ENCODE data around the gene WNT1. TPM values are rescaled to one million over a fixed set of nuclear protein-coding genes. Genes with fewer than 3 reads are reported as not detected.

WNT1 gene
- total and polyA plus RNA-seq, 4 donors: 0.09 to 0.20 (median 0.15) TPM; not detected in 1

DNA sequence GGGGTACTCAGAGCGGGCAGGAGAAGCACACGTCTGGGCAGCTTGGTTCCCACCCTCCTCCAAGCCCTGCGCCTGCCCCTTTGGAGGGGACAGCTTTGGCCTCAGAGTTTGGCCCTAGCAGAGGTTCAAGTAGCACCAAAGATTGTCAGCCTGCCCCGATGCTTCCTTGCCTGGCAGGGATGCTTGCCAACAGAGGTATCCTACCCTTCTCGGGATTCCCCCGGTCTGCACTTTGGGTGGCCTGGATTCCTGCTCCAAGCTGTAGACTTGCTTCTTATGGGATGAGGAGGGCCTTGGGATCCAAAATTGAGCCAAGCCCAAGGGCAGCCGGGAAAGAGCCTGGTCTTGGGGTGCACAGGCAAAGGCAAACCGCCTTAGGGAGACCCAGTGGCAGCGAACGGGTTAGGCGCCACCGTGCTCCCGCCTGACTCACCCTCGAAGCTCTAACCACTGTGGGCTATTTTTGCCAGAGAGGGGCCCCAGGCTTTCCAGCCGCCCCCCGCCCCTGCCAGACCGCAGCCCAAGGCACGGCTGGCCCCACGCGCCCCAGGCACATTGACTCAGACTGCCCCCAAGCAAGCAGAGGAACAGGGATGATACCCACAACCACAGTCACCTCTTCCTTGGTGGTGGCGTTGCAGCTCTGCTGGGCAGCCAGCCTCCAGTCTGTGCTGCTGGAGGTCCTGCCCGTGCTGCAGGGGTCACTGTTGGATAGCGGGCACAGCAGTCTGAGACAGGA lies 5.7 kb upstream of the WNT1 start:
- DNase-seq (no peak), ATAC-seq (ENCODE audit: insufficient read depth, low FRiP score) (no peak)
- H3K27me3 ChIP-seq (ENCODE audit: control insufficient read depth in 3 of 3, insufficient read depth in 3 of 3, low read length in 2 of 3): peaks cover 0 to 81% (median 72%) of the 10 kb centered on the region in 3 donors
- peaks cover 0 to 4% (median 0%) of the 10 kb centered on the region in 4 donors for H3K9me3 ChIP-seq (ENCODE audit: control insufficient read depth in 4 of 4, insufficient read depth in 3 of 4, low read length in 3 of 4)
- H3K9ac ChIP-seq (ENCODE audit: insufficient read depth in 1 of 2, low read length in 2 of 2): no peak overlapping the region
- 7 to 18% methylated on average over 23 of the region's 23 CpGs for WGBS, 2 donors
- no peaks in the 10 kb centered on the region for H3K36me3 ChIP-seq (ENCODE audit: control insufficient read depth in 4 of 4, insufficient read depth in 4 of 4, low read length in 4 of 4)
- peaks cover 0 to 13% (median 10%) of the 10 kb centered on the region in 5 donors for H3K4me1 ChIP-seq (ENCODE audit: control insufficient read depth in 5 of 5, insufficient read depth in 5 of 5, low read length in 5 of 5)
- TF ChIP-seq, protein P1, sequence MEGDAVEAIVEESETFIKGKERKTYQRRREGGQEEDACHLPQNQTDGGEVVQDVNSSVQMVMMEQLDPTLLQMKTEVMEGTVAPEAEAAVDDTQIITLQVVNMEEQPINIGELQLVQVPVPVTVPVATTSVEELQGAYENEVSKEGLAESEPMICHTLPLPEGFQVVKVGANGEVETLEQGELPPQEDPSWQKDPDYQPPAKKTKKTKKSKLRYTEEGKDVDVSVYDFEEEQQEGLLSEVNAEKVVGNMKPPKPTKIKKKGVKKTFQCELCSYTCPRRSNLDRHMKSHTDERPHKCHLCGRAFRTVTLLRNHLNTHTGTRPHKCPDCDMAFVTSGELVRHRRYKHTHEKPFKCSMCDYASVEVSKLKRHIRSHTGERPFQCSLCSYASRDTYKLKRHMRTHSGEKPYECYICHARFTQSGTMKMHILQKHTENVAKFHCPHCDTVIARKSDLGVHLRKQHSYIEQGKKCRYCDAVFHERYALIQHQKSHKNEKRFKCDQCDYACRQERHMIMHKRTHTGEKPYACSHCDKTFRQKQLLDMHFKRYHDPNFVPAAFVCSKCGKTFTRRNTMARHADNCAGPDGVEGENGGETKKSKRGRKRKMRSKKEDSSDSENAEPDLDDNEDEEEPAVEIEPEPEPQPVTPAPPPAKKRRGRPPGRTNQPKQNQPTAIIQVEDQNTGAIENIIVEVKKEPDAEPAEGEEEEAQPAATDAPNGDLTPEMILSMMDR (IDR thresholded peaks at IDR 0.05; ENCODE audit: control extremely low read depth, extremely low read depth): no peak
- no peak overlapping the region for H3K4me3 ChIP-seq
- no peak overlapping the region for H3K27ac ChIP-seq (ENCODE audit: low read depth in 1 of 2, low read length in 1 of 2)

DNA sequence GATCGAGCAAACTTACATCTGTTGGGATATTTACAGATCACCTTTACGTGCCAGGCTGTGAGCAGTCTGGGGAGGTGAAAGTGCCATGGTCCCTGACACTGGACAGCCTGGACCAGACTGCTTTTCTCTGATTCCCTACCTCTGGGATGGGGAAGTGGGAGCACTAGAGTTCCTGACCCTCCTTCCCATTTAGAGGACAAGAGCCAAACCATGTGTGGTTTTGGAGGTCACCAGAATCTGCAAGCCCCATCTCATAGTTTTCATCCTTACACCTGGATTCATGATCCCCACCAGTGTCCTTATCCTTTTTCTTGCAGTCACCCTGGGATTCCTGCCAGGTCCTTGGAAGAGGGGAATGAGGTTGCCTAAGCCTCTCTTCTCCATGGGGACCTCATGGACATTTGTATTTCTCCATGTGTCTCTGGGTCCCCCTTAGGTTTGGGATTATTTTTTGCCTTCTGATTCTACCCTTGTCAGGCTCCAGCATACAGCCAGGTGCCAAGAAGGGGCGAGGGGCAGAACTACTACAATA lies 5.1 kb upstream of the WNT1 start:
- Histone ChIP-seq H3K4me3 (no peak overlapping the region), H3K27me3 (ENCODE audit: control insufficient read depth in 3 of 3, insufficient read depth in 3 of 3, low read length in 2 of 3) (peaks cover 0 to 83% (median 76%) of the 10 kb centered on the region in 3 donors), H3K27ac (ENCODE audit: low read depth in 1 of 2, low read length in 1 of 2) (no peak overlapping the region), H3K9me3 (ENCODE audit: control insufficient read depth in 4 of 4, insufficient read depth in 3 of 4, low read length in 3 of 4) (peaks cover 0 to 4% (median 0%) of the 10 kb centered on the region in 4 donors), H3K9ac (ENCODE audit: insufficient read depth in 1 of 2, low read length in 2 of 2) (no peak overlapping the region), H3K4me1 (ENCODE audit: control insufficient read depth in 5 of 5, insufficient read depth in 5 of 5, low read length in 5 of 5) (peaks cover 0 to 13% (median 10%) of the 10 kb centered on the region in 5 donors), H3K36me3 (ENCODE audit: control insufficient read depth in 4 of 4, insufficient read depth in 4 of 4, low read length in 4 of 4) (no peaks in the 10 kb centered on the region)
- no peak for ATAC-seq (ENCODE audit: insufficient read depth, low FRiP score)
- TF ChIP-seq, protein P1 (IDR thresholded peaks at IDR 0.05; ENCODE audit: control extremely low read depth, extremely low read depth): no peak
- WGBS, 2 donors: 19 to 23% methylated on average over 3 of the region's 3 CpGs
- no peak for DNase-seq

- Histone ChIP-seq H3K9ac (ENCODE audit: insufficient read depth in 1 of 2, low read length in 2 of 2) (no peak overlapping the region), H3K9me3 (ENCODE audit: control insufficient read depth in 4 of 4, insufficient read depth in 3 of 4, low read length in 3 of 4) (peaks cover 0 to 4% (median 0%) of the 10 kb centered on the region in 4 donors), H3K4me1 (ENCODE audit: control insufficient read depth in 5 of 5, insufficient read depth in 5 of 5, low read length in 5 of 5) (peaks cover 0 to 16% (median 12%) of the 10 kb centered on the region in 5 donors), H3K27ac (ENCODE audit: low read depth in 1 of 2, low read length in 1 of 2) (no peak overlapping the region), H3K27me3 (ENCODE audit: control insufficient read depth in 3 of 3, insufficient read depth in 3 of 3, low read length in 2 of 3) (peaks cover 0 to 83% (median 80%) of the 10 kb centered on the region in 3 donors), H3K36me3 (ENCODE audit: control insufficient read depth in 4 of 4, insufficient read depth in 4 of 4, low read length in 4 of 4) (no peaks in the 10 kb centered on the region), H3K4me3 (no peak overlapping the region)
- DNase-seq (no peak), ATAC-seq (ENCODE audit: insufficient read depth, low FRiP score) (no peak)
- WGBS, 2 donors: 3 to 10% methylated on average over 12 of the region's 12 CpGs
- TF ChIP-seq, protein P1 (IDR thresholded peaks at IDR 0.05; ENCODE audit: control extremely low read depth, extremely low read depth): no peak
These were observed 4.6 kb upstream of the WNT1 start for GRCh38 chr12:48973531-48973930.
